ENCODE results near the gene THAP12. TPM values are rescaled to one million over a fixed set of nuclear protein-coding genes. Genes with fewer than 3 reads are reported as not detected.

Gene THAP12
- total RNA-seq, 1 donor from 2014 or later: 42.7 TPM

DNA sequence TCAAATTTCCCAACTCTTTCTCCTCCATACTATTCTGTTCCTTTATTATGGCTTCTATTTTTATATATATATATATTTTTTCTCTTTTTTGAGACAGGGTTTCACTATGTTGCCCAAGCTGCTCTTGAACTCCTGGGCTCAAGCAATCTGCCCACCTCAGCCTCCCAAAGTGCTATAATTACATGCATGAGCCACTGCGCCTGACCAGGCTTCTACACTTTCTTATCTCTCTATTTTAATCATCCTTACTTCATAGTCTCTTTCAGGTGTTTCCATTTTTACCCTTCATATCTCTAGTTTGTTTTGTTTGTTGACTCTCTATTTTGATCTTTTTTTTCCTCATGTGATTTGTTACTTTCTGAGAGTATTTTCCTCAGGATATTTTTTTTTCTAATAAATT lies 20.0 kb upstream of the THAP12 start:
- Mint-ChIP-seq H3K4me1 (ENCODE audit: unreplicated experiment) (no peaks in the 10 kb centered on the region), H3K9me3 (ENCODE audit: unreplicated experiment) (no peaks in the 10 kb centered on the region), H3K27me3 (ENCODE audit: unreplicated experiment) (peaks cover 3% of the 10 kb centered on the region), H3K27ac (ENCODE audit: unreplicated experiment) (no peak overlapping the region), H3K4me3 (ENCODE audit: unreplicated experiment) (no peak overlapping the region), H3K36me3 (ENCODE audit: low read depth, unreplicated experiment) (no peaks in the 10 kb centered on the region)
- TF ChIP-seq, protein P1, sequence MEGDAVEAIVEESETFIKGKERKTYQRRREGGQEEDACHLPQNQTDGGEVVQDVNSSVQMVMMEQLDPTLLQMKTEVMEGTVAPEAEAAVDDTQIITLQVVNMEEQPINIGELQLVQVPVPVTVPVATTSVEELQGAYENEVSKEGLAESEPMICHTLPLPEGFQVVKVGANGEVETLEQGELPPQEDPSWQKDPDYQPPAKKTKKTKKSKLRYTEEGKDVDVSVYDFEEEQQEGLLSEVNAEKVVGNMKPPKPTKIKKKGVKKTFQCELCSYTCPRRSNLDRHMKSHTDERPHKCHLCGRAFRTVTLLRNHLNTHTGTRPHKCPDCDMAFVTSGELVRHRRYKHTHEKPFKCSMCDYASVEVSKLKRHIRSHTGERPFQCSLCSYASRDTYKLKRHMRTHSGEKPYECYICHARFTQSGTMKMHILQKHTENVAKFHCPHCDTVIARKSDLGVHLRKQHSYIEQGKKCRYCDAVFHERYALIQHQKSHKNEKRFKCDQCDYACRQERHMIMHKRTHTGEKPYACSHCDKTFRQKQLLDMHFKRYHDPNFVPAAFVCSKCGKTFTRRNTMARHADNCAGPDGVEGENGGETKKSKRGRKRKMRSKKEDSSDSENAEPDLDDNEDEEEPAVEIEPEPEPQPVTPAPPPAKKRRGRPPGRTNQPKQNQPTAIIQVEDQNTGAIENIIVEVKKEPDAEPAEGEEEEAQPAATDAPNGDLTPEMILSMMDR (IDR thresholded peaks at IDR 0.05; ENCODE audit: unreplicated experiment): no peak
- DNase-seq (ENCODE audit: low spot score): no peak

DNA sequence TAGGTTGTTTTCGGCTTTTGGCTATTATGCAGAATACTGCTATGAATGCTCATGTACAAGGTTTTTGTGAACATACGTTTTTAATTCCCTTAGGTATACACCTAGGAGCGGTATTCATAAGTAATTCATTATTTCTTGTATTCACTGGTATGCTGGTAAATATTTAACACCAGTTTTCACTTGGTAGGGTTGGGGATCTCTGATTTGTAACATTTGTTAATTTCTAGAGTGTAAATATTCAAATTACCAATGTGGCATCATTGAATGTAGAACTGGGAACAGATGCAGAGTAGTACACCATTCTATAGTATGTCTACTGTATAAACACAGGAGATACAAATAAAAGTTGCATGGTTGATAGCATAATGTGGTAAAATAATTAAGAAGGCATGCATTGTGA lies 16.5 kb upstream of the THAP12 start:
- DNase-seq (ENCODE audit: low spot score): no peak
- H3K36me3 Mint-ChIP-seq (ENCODE audit: low read depth, unreplicated experiment): no peaks in the 10 kb centered on the region
- no peak overlapping the region for H3K27ac Mint-ChIP-seq (ENCODE audit: unreplicated experiment)
- TF ChIP-seq, protein P1 (IDR thresholded peaks at IDR 0.05; ENCODE audit: unreplicated experiment): no peak
- H3K9me3 Mint-ChIP-seq (ENCODE audit: unreplicated experiment): no peaks in the 10 kb centered on the region
- H3K27me3 Mint-ChIP-seq (ENCODE audit: unreplicated experiment): peaks cover 2% of the 10 kb centered on the region
- no peaks in the 10 kb centered on the region for H3K4me1 Mint-ChIP-seq (ENCODE audit: unreplicated experiment)
- H3K4me3 Mint-ChIP-seq (ENCODE audit: unreplicated experiment): no peak overlapping the region

DNA sequence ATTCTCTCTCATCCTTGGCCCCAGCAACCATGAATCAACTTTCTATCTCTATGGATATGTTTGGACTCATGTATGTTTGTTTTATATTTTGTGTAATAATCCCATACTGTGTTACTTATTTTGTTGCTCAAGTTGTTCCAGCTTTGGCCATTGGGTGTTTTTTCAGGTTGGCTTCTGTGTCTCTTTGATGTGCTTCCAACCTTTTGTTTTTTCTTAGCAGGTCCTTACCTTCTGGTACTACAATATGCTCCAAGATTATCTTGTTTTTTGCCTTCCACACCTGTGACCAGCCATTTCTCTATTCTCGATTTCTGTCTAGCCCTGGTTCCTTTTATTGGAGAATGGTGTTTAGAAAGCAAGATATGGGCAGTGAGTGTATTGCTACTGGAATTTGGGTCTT lies 14.4 kb upstream of the THAP12 start:
- TF ChIP-seq, protein P1 (IDR thresholded peaks at IDR 0.05; ENCODE audit: unreplicated experiment): no peak
- H3K4me3 Mint-ChIP-seq (ENCODE audit: unreplicated experiment): no peak overlapping the region
- H3K4me1 Mint-ChIP-seq (ENCODE audit: unreplicated experiment): no peaks in the 10 kb centered on the region
- no peak overlapping the region for H3K27ac Mint-ChIP-seq (ENCODE audit: unreplicated experiment)
- peaks cover 2% of the 10 kb centered on the region for H3K27me3 Mint-ChIP-seq (ENCODE audit: unreplicated experiment)
- H3K9me3 Mint-ChIP-seq (ENCODE audit: unreplicated experiment): no peaks in the 10 kb centered on the region
- no peaks in the 10 kb centered on the region for H3K36me3 Mint-ChIP-seq (ENCODE audit: low read depth, unreplicated experiment)
- no peak for DNase-seq (ENCODE audit: low spot score)

DNA sequence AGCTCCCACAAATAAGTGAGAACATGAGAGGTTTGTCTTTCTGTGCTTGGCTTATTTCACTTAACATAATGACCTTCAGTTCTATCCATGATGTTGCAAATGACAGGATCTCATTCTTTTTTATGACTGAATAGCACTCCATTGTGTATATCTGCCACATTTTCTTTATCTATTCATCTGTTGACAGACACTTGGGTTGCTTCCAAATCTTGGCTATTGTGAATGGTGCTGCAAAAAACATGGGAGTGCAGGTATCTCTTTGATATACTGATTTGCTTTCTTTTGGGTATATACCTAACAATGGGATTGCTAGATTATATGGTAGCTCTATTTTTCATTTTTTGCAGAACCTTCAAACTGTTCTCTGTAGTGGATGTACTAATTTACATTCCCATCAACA lies 13.5 kb upstream of the THAP12 start:
- no peak overlapping the region for H3K4me3 Mint-ChIP-seq (ENCODE audit: unreplicated experiment)

DNA sequence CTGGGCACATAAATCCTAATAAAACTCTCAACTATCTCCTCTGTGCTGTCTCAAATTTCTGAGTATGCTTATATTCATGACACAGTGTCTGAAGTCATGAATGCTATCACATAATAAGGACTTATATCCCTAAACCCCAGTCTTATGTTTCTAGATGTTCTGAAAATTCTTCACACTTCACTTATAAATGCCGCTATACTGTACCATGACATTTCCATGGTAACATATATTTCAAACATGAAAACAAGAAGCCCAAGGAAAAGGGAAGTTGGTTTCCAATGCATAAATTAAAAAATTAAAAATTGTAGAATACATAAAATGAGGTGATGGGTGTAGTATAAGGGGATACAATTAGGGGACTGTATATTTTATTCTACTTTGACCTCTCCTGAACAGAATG lies 11.9 kb upstream of the THAP12 start:
- no peak for DNase-seq (ENCODE audit: low spot score)
- Mint-ChIP-seq H3K4me1 (ENCODE audit: unreplicated experiment) (no peaks in the 10 kb centered on the region), H3K9me3 (ENCODE audit: unreplicated experiment) (no peaks in the 10 kb centered on the region), H3K27me3 (ENCODE audit: unreplicated experiment) (peaks cover 2% of the 10 kb centered on the region), H3K4me3 (ENCODE audit: unreplicated experiment) (no peak overlapping the region), H3K27ac (ENCODE audit: unreplicated experiment) (no peak overlapping the region), H3K36me3 (ENCODE audit: low read depth, unreplicated experiment) (no peaks in the 10 kb centered on the region)
- TF ChIP-seq, protein P1 (IDR thresholded peaks at IDR 0.05; ENCODE audit: unreplicated experiment): no peak

More for the DNA sequence above, 13.5 kb upstream of the THAP12 start:
- TF ChIP-seq, protein P1 (IDR thresholded peaks at IDR 0.05; ENCODE audit: unreplicated experiment): no peak
- H3K9me3 Mint-ChIP-seq (ENCODE audit: unreplicated experiment): no peaks in the 10 kb centered on the region
- H3K4me1 Mint-ChIP-seq (ENCODE audit: unreplicated experiment): no peaks in the 10 kb centered on the region
- no peaks in the 10 kb centered on the region for H3K36me3 Mint-ChIP-seq (ENCODE audit: low read depth, unreplicated experiment)
- DNase-seq (ENCODE audit: low spot score): no peak
- H3K27ac Mint-ChIP-seq (ENCODE audit: unreplicated experiment): no peak overlapping the region
- H3K27me3 Mint-ChIP-seq (ENCODE audit: unreplicated experiment): peaks cover 2% of the 10 kb centered on the region

All from endothelial cell (in vitro differentiated cells).